Body of pancreas (tissue), 4 donors: ENCODE data around the gene ZFC3H1.

Source experiments
- CTCF ChIP-seq, 7 experiments: fragments of 450-650 bp in 4 of 7; fragments of 200-600 bp in 3 of 7; sonication (generic) in 3 of 7; IDR thresholded peaks; one replicate each; pipeline ENCODE4 v1.5.1; 2016 to 2019; ENCODE audit warnings: antibody characterized with exemption in 7 of 7
- POLR2A ChIP-seq, 3 donors: fragments of 450-650 bp; IDR thresholded peaks; one replicate each; pipeline ENCODE4 v1.6.1; 2016; ENCODE audit warnings: antibody characterized with exemption in 3 of 3, mild to moderate bottlenecking in 2 of 3

GRCh38 chr12:71682466-71682865, 18.8 kb upstream of the ZFC3H1 start:
- TF ChIP-seq CTCF (IDR thresholded peaks at IDR 0.05) (no peak), POLR2A (IDR thresholded peaks at IDR 0.05) (no peak)
